GM13977 (cell line): Measurements from ENCODE around the gene KLF11.

ENCODE experiments used
- DNase-seq: peaks from one replicate; pipeline ENCODE4 v3.0.0; 2012; ENCODE audit warnings: low spot score
- CTCF ChIP-seq: IDR thresholded peaks from 2 replicates; pipeline ENCODE4 v1.5.1; 2012; ENCODE audit warnings: mild to moderate bottlenecking, control low read depth; ENCODE audit not compliant: insufficient read depth; ENCODE audit errors: extremely low read depth, missing control alignments
- in situ Hi-C: fragments of 300-500 bp; cut with MboI; formaldehyde crosslinking; loops from one replicate; pipeline ENCODE4 v1.12.0; 2022; ENCODE audit warnings: low sequenced_read_pairs, low pct_unique_long_range_greater_than_20kb, mixed read lengths, inconsistent platforms; ENCODE audit not compliant: unreplicated experiment

KLF11 gene

GRCh38 chr2:9999693-10000092 lies 43.7 kb upstream of the KLF11 start:
- no peak for DNase-seq
- in situ Hi-C loops: no loop called here
- no peak for TF ChIP-seq CTCF

GRCh38 chr2:10000541-10000940 lies 42.8 kb upstream of the KLF11 start:
- TF ChIP-seq CTCF: no peak
- in situ Hi-C loops: no loop called here
- DNase-seq: no peak

- in situ Hi-C loops: no loop called here
- TF ChIP-seq CTCF: no peak
- DNase-seq: no peak
These were observed 41.8 kb upstream of the KLF11 start for GRCh38 chr2:10001586-10001985.

GRCh38 chr2:10002109-10002508 lies 41.2 kb upstream of the KLF11 start:
- no peak for TF ChIP-seq CTCF
- no peak for DNase-seq
- in situ Hi-C loops: no loop called here

- in situ Hi-C loops: no loop called here
- DNase-seq: no peak
- TF ChIP-seq CTCF: no peak
These were observed 40.7 kb upstream of the KLF11 start for GRCh38 chr2:10002681-10003080.

GRCh38 chr2:10003206-10004125 lies 39.9 kb upstream of the KLF11 start:
- DNase-seq: no peak
- in situ Hi-C loops: no loop called here
- TF ChIP-seq CTCF: no peak
